GM23248 (cell line): ENCODE results near the gene PALMD.

Source experiments
- EZH2 ChIP-seq: fragments of 200-600 bp; sonication (generic); IDR thresholded peaks from 2 replicates; pipeline ENCODE4 v1.6.1; 2018; ENCODE audit warnings: antibody characterized with exemption, mild to moderate bottlenecking; ENCODE audit not compliant: insufficient read depth, poor library complexity, severe bottlenecking
- EZH2phosphoT487 ChIP-seq: fragments of 200-600 bp; sonication (generic); IDR thresholded peaks from 2 replicates; pipeline ENCODE4 v1.6.1; 2018; ENCODE audit warnings: antibody characterized with exemption, moderate library complexity, mild to moderate bottlenecking, low read depth; ENCODE audit not compliant: insufficient read depth

GRCh38 chr1:99707535-99708142 is 61.7 kb downstream of the PALMD start:
- TF ChIP-seq EZH2 (no peak), EZH2phosphoT487 (no peak)
